ENCODE measurements around the gene MYO1H. TPM values are rescaled to one million over a fixed set of nuclear protein-coding genes. Genes with fewer than 3 reads are reported as not detected.

MYO1H gene
- total RNA-seq, 4 donors from 2014 or later = not detected

DNA sequence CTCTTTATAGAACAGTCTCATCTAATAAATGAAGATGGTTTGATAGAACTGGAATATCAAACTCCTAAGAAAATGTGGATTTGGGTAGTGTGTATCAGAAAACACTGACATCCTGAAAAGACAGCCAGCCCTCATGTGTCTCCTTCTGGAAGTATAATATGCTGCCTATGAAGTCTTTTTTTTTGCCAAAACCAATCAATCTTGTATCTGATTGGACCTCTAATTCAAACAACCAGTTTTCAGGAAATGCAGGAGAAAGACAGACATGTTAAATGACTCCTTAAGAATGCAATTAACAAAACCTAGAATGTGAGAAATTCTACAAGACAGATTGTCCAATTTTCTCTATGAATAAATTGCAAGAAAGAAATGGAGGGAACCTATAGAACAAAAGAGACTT is 34.3 kb downstream of the MYO1H start:
- intact Hi-C loops (cut with DNase I; ENCODE audit: low total_unique reads) = loop anchor here (5.0 kb wide), 1 partner anchor 115 kb away; no protein-coding TSS in a partner anchor
- Histone ChIP-seq H3K36me3 (no peaks in the 10 kb centered on the region), H3K9me3 (no peaks in the 10 kb centered on the region), H3K27ac (no peak overlapping the region), H3K4me1 (no peaks in the 10 kb centered on the region), H3K4me3 (no peak overlapping the region), H3K27me3 (no peaks in the 10 kb centered on the region)
- TF ChIP-seq POLR2A (IDR thresholded peaks at IDR 0.05) = no peak
- TF ChIP-seq, protein P1, sequence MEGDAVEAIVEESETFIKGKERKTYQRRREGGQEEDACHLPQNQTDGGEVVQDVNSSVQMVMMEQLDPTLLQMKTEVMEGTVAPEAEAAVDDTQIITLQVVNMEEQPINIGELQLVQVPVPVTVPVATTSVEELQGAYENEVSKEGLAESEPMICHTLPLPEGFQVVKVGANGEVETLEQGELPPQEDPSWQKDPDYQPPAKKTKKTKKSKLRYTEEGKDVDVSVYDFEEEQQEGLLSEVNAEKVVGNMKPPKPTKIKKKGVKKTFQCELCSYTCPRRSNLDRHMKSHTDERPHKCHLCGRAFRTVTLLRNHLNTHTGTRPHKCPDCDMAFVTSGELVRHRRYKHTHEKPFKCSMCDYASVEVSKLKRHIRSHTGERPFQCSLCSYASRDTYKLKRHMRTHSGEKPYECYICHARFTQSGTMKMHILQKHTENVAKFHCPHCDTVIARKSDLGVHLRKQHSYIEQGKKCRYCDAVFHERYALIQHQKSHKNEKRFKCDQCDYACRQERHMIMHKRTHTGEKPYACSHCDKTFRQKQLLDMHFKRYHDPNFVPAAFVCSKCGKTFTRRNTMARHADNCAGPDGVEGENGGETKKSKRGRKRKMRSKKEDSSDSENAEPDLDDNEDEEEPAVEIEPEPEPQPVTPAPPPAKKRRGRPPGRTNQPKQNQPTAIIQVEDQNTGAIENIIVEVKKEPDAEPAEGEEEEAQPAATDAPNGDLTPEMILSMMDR (IDR thresholded peaks at IDR 0.05) = no peak
- DNase-seq = no peak

DNA sequence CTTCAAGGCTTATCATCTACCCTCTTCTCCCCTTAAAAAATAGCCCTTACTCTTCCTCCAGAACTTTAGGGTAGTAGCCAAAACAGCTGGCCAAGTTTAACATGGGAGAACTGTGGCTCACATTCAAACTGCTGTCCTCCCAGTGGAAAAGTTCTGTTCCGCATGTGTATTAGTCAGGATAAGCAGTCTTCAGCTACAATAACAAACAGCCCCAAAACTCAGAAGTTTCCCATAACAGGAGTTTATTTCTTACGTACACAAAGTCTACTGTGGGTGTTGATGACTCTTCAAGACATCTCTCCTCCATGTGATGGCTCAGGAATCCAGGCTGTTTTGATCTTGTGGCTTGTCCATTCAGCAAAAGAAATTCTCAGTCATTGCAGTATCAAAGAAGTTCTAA is 35.5 kb downstream of the MYO1H start:
- no peak for DNase-seq
- intact Hi-C loops (cut with DNase I; ENCODE audit: low total_unique reads) = loop anchor here (5.0 kb wide), 1 partner anchor 116 kb away; no protein-coding TSS in a partner anchor
- H3K4me1 ChIP-seq = no peaks in the 10 kb centered on the region
- no peaks in the 10 kb centered on the region for H3K27me3 ChIP-seq
- no peaks in the 10 kb centered on the region for H3K36me3 ChIP-seq
- H3K4me3 ChIP-seq = no peak overlapping the region
- TF ChIP-seq, protein P1 (IDR thresholded peaks at IDR 0.05) = no peak
- TF ChIP-seq POLR2A (IDR thresholded peaks at IDR 0.05) = no peak
- no peaks in the 10 kb centered on the region for H3K9me3 ChIP-seq
- H3K27ac ChIP-seq = no peak overlapping the region

DNA sequence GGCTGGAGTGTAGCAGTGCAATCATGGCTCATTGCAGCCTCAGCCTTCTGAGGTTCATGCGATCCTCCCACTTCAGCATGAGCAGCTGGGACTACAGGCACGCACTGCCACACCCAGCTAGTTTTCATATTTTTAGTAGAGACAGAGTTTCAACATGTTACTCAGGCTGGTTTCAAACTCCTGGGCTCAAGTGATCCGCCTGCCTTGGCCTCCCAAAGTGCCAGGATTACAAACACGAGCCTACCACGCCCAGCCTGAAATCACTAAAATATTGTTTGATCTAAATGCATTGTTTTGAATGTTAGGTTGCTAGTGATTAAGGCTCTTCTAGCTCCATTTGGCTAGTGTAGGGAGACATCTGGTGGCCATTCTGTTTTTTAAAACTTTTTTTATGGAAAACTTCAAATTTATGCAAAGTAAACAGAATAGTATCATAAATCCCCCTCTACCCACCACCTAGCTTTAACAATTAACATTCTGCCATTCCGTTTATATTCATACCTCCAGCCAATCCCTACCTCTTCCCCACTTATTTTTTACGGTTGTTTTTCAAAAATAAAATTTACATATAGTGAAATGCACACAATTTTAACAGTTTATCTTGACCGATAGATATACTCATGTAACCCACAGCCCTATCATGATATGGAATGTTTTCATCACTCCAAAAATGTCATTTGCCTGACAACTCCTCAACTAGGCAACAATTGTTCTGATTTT is 37.8 kb downstream of the MYO1H start:
- Histone ChIP-seq H3K27me3 (no peaks in the 10 kb centered on the region), H3K4me3 (no peak overlapping the region), H3K9me3 (no peaks in the 10 kb centered on the region), H3K36me3 (no peaks in the 10 kb centered on the region), H3K27ac (peak overlapping the region in 1 of 2 donors; percentile 19), H3K4me1 (no peaks in the 10 kb centered on the region)
- no peak for TF ChIP-seq POLR2A (IDR thresholded peaks at IDR 0.05)
- TF ChIP-seq, protein P1 (IDR thresholded peaks at IDR 0.05) = peak; percentile 62 to 74 (median 66)
- intact Hi-C loops (cut with DNase I; ENCODE audit: low total_unique reads) = no loop called here
- peak; percentile 29 to 33 for DNase-seq

DNA sequence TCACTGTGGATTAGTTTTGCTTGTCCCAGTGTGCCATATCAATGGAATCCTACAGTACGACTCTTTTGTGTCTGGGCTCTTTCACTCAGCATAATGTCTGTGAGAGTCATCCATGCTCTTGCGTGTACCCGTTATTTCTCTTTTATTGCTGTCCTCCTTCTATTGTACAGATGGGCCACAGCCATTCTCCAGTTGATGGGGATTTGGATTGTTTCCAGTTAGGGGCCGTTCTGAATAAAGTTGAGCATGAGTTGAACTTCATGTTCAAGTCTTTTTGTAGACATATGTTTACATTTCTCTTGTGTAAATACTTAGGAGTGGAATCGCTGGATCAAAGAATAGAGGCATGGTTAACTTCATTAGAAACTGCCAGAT is 38.3 kb downstream of the MYO1H start:
- H3K4me1 ChIP-seq = no peaks in the 10 kb centered on the region
- no peaks in the 10 kb centered on the region for H3K36me3 ChIP-seq
- DNase-seq = no peak
- H3K4me3 ChIP-seq = no peak overlapping the region
- no peak for TF ChIP-seq POLR2A (IDR thresholded peaks at IDR 0.05)
- TF ChIP-seq, protein P1 (IDR thresholded peaks at IDR 0.05) = no peak
- intact Hi-C loops (cut with DNase I; ENCODE audit: low total_unique reads) = no loop called here
- peak overlapping the region in 1 of 2 donors; percentile 19 for H3K27ac ChIP-seq
- no peaks in the 10 kb centered on the region for H3K9me3 ChIP-seq
- no peaks in the 10 kb centered on the region for H3K27me3 ChIP-seq

DNA sequence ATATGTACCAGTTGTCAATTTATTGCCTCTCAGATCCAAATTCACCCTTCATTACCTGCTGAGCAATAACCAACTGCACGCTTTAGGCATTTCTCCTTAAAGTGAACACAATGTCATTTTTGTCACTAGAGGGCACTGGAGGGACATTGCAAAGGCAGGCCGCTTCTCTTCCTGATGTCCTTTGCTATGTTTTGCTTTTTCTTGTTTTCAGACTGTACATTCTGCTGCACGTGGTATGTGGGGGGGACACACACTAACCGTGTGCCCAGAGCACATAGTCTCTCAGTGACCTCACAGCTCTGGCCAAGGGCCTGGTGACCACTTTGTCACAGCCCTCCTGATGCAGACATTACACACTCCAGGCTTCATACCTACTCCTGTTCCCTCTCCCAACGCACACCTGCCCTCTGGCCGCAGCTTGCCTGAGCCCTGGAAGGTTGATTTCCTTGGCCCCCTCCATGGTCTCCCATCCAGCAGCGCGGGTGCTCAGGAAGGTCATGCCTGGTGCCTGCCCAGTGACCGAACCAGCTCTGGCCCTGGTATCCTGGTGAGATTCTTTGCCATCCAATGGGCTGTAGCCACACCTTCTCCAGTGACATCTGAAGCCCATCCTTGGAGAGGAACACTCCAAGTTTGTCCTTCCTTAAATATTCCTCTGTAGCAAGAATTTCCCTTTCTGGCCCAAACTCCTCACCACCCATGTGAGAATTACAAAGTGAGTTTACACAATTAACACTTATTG is 39.9 kb downstream of the MYO1H start:
- no peak for DNase-seq
- TF ChIP-seq, protein P1 (IDR thresholded peaks at IDR 0.05) = peak in 2 of 4 experiments; percentile 26 to 36
- TF ChIP-seq POLR2A (IDR thresholded peaks at IDR 0.05) = no peak

More for the DNA sequence above, 39.9 kb downstream of the MYO1H start:
- Histone ChIP-seq H3K9me3 (no peaks in the 10 kb centered on the region), H3K36me3 (no peaks in the 10 kb centered on the region), H3K27ac (no peak overlapping the region), H3K27me3 (no peaks in the 10 kb centered on the region), H3K4me1 (no peaks in the 10 kb centered on the region), H3K4me3 (no peak overlapping the region)
- intact Hi-C loops (cut with DNase I; ENCODE audit: low total_unique reads) = no loop called here

Measured in uterus (tissue), 4 donors.